GM21515 (cell line): Measurements from ENCODE around the gene PLD5.
A peak's percentile ranks its signal among the peaks of the same experiment; 100 is the strongest.
"Not testable (repeated sequence)": the region's sequence is repeated elsewhere in the genome, so short reads cannot be mapped to it uniquely, and the experiment has no call there.

ENCODE experiments used
- ATAC-seq: cut with Tn5 transposase; IDR thresholded peaks from one replicate; pipeline ENCODE4 v1.9.1; 2021; ENCODE audit not compliant: unreplicated experiment

PLD5 gene

GRCh38 chr1:242214455-242214854 lies 310.0 kb downstream of the PLD5 start:
- ATAC-seq: not testable (repeated sequence)

GRCh38 chr1:242212961-242213360 lies 311.5 kb downstream of the PLD5 start:
- not testable (repeated sequence) for ATAC-seq

GRCh38 chr1:242212401-242212800 lies 312.1 kb downstream of the PLD5 start:
- ATAC-seq: no peak

- ATAC-seq: no peak
These were observed 313.1 kb downstream of the PLD5 start for GRCh38 chr1:242211254-242212022.

GRCh38 chr1:242210316-242210715 lies 314.2 kb downstream of the PLD5 start:
- not testable (repeated sequence) for ATAC-seq

- ATAC-seq: no peak
These were observed 315.4 kb downstream of the PLD5 start for GRCh38 chr1:242209063-242209462.

- no peak for ATAC-seq
These were observed 316.5 kb downstream of the PLD5 start for GRCh38 chr1:242208021-242208420.

GRCh38 chr1:242206994-242207393 lies 317.5 kb downstream of the PLD5 start:
- ATAC-seq: no peak

- ATAC-seq: no peak
These were observed 318.6 kb downstream of the PLD5 start for GRCh38 chr1:242205622-242206489.

GRCh38 chr1:242203262-242203661 lies 321.2 kb downstream of the PLD5 start:
- ATAC-seq: no peak

GRCh38 chr1:242201090-242201489 lies 323.4 kb downstream of the PLD5 start:
- ATAC-seq: no peak

- ATAC-seq: no peak
These were observed 324.6 kb downstream of the PLD5 start for GRCh38 chr1:242199776-242200458.

- no peak for ATAC-seq
These were observed 326.3 kb downstream of the PLD5 start for GRCh38 chr1:242197907-242198820.

GRCh38 chr1:242196914-242197313 lies 327.6 kb downstream of the PLD5 start:
- no peak for ATAC-seq

- ATAC-seq: no peak
These were observed 328.4 kb downstream of the PLD5 start for GRCh38 chr1:242196101-242196500.

GRCh38 chr1:242189591-242189990 lies 334.9 kb downstream of the PLD5 start:
- no peak for ATAC-seq

GRCh38 chr1:242187816-242188215 lies 336.7 kb downstream of the PLD5 start:
- ATAC-seq: peak; percentile 76

GRCh38 chr1:242187171-242187570 lies 337.3 kb downstream of the PLD5 start:
- no peak for ATAC-seq

GRCh38 chr1:242185731-242186130 lies 338.8 kb downstream of the PLD5 start:
- no peak for ATAC-seq

- no peak for ATAC-seq
These were observed 339.5 kb downstream of the PLD5 start for GRCh38 chr1:242184955-242185354.
